ENCODE data around the gene CCDC47.
A peak's percentile ranks its signal among the peaks of the same experiment; 100 is the strongest.

CCDC47 gene

DNA sequence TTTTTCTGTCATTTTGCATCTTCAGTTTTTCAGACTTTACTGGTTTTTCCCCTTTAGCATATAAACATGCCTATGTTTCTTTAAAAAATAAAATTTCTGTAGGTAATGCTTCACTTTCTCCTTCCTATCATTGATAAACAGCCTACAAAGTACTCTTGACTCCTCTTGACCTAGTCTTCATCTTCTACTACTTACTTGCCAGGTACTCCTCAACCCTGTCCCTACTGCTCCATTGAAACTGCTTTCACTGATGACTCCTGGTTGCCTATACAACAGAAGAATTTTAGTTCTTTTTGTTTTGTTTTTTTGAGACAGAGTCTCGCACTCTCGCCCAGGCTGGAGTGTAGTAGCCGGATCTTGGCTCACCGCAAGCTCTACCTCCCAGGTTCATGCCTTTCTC is 7.5 kb upstream of the CCDC47 start:
- peaks cover 16% of the 10 kb centered on the region for H3K4me1 ChIP-seq (ENCODE audit: insufficient read depth, low read length)
- no peaks in the 10 kb centered on the region for H3K27me3 ChIP-seq (ENCODE audit: control insufficient read depth in 1 of 2, insufficient read depth in 2 of 2, low read length in 2 of 2)
- H3K9me3 ChIP-seq (ENCODE audit: low read length) = no peaks in the 10 kb centered on the region
- peaks cover 5% of the 10 kb centered on the region for H3K36me3 ChIP-seq (ENCODE audit: insufficient read depth, low read length)
- H3K4me3 ChIP-seq (ENCODE audit: low read depth in 1 of 2, low read length in 2 of 2) = no peak overlapping the region
- no peak overlapping the region for H3K27ac ChIP-seq (ENCODE audit: low read depth, low read length)
- H3K9ac ChIP-seq (ENCODE audit: low read length) = no peak overlapping the region

- Histone ChIP-seq H3K4me3 (ENCODE audit: low read depth in 1 of 2, low read length in 2 of 2) (no peak overlapping the region), H3K36me3 (ENCODE audit: insufficient read depth, low read length) (peaks cover 5% of the 10 kb centered on the region), H3K9me3 (ENCODE audit: low read length) (no peaks in the 10 kb centered on the region), H3K27me3 (ENCODE audit: control insufficient read depth in 1 of 2, insufficient read depth in 2 of 2, low read length in 2 of 2) (no peaks in the 10 kb centered on the region), H3K27ac (ENCODE audit: low read depth, low read length) (no peak overlapping the region), H3K9ac (ENCODE audit: low read length) (no peak overlapping the region), H3K4me1 (ENCODE audit: insufficient read depth, low read length) (peaks cover 20% of the 10 kb centered on the region)
Observed at GRCh38 chr17:63780507-63780906, 7.1 kb upstream of the CCDC47 start.

DNA sequence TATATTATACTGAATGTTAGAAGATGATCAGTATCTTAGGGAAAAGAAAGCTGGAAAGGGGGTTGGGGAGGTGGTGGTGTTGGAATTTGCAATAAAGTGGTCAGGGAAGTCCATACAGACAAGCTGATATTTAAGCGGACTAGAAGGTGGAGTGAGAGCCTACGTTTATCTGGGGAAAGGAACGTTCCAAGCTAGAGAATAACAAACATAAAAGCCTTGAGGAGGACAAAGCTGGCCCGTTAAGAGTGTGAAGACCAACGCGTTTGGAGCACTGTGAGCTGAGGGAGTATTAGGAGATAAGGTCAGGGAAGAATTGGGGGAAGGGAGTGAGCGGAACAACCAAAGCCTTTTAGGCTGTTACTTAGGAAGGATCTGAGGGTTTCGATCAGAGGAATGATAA is 2.0 kb upstream of the CCDC47 start:
- Histone ChIP-seq H3K4me3 (ENCODE audit: low read depth in 1 of 2, low read length in 2 of 2) (peak overlapping the region; percentile 69 to 81), H3K36me3 (ENCODE audit: insufficient read depth, low read length) (peaks cover 5% of the 10 kb centered on the region), H3K4me1 (ENCODE audit: insufficient read depth, low read length) (peaks cover 37% of the 10 kb centered on the region), H3K27ac (ENCODE audit: low read depth, low read length) (peak overlapping the region; percentile 93), H3K9me3 (ENCODE audit: low read length) (no peaks in the 10 kb centered on the region), H3K27me3 (ENCODE audit: control insufficient read depth in 1 of 2, insufficient read depth in 2 of 2, low read length in 2 of 2) (no peaks in the 10 kb centered on the region), H3K9ac (ENCODE audit: low read length) (peak overlapping the region; percentile 74)

- Histone ChIP-seq H3K4me1 (ENCODE audit: insufficient read depth, low read length) (peaks cover 35% of the 10 kb centered on the region), H3K4me3 (ENCODE audit: low read depth in 1 of 2, low read length in 2 of 2) (peak overlapping the region; percentile 69 to 81), H3K9ac (ENCODE audit: low read length) (peak overlapping the region; percentile 74), H3K27ac (ENCODE audit: low read depth, low read length) (peak overlapping the region; percentile 93), H3K9me3 (ENCODE audit: low read length) (no peaks in the 10 kb centered on the region), H3K27me3 (ENCODE audit: control insufficient read depth in 1 of 2, insufficient read depth in 2 of 2, low read length in 2 of 2) (no peaks in the 10 kb centered on the region), H3K36me3 (ENCODE audit: insufficient read depth, low read length) (peaks cover 5% of the 10 kb centered on the region)
Observed at GRCh38 chr17:63774969-63775265, 1.5 kb upstream of the CCDC47 start.

GRCh38 chr17:63774141-63774968 is 958 bp upstream of the CCDC47 start, which contains the start of gene DDX42:
TSS of gene DDX42 (plus strand) at chr17:63774170. CDS start at chr17:63787050, 12,880 bp downstream.
- Histone ChIP-seq H3K9me3 (ENCODE audit: low read length) (no peaks in the 10 kb centered on the region), H3K4me1 (ENCODE audit: insufficient read depth, low read length) (peaks cover 35% of the 10 kb centered on the region), H3K9ac (ENCODE audit: low read length) (peak within 1 kb of the TSS; percentile 98), H3K4me3 (ENCODE audit: low read depth in 1 of 2, low read length in 2 of 2) (peak within 1 kb of the TSS; percentile 81 to 82), H3K36me3 (ENCODE audit: insufficient read depth, low read length) (peaks cover 5% of the 10 kb centered on the region), H3K27ac (ENCODE audit: low read depth, low read length) (peak within 1 kb of the TSS; percentile 93), H3K27me3 (ENCODE audit: control insufficient read depth in 1 of 2, insufficient read depth in 2 of 2, low read length in 2 of 2) (no peaks in the 10 kb centered on the region)

DNA sequence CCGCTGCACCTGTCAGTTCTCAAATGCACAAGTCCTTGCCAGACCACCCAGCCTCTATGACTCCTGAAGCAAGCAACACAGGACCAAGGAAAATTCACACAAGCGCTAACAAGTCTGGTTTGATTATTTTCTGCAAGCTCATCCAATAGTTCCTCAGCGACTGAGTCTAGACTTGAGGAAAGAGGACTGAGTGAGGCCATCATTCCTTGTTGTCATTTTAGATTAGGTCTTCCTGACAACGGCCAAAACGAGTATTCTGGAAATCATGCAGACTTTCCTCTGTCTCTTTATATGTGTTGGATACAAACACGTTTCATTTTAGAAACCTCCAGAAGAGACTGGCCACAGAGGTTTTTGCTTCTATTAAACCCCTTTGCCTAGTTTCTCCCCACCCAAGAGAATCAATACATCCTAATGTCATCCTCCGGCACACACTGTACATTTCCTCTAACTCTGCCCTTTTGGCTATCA is 561 bp downstream of the CCDC47 start:
- Histone ChIP-seq H3K27ac (ENCODE audit: low read depth, low read length) (peak overlapping the region; percentile 93), H3K9ac (ENCODE audit: low read length) (peak overlapping the region; percentile 98), H3K27me3 (ENCODE audit: control insufficient read depth in 1 of 2, insufficient read depth in 2 of 2, low read length in 2 of 2) (no peaks in the 10 kb centered on the region), H3K9me3 (ENCODE audit: low read length) (no peaks in the 10 kb centered on the region), H3K36me3 (ENCODE audit: insufficient read depth, low read length) (peaks cover 12% of the 10 kb centered on the region), H3K4me3 (ENCODE audit: low read depth in 1 of 2, low read length in 2 of 2) (peak overlapping the region; percentile 81 to 82), H3K4me1 (ENCODE audit: insufficient read depth, low read length) (peaks cover 35% of the 10 kb centered on the region)

DNA sequence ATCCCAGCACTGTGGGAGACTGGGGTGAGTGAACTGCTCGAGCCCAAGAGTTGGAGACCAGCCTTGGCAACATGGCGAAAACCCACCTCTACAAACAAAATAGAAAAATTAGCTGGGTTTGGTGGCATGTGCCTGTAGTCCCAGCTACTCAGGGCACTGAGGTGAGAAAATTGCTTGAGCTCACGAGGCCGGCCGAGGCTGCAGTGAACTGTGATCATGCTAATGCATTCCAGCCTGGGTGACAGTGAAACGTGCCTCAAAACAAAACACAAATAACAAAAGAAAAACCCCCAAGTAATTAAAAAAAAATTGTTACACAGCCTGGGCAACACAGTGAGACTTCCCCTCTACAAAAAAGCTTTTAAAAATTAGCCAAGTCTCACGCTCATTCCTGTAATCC is 5.0 kb downstream of the CCDC47 start:
- Histone ChIP-seq H3K27me3 (ENCODE audit: control insufficient read depth in 1 of 2, insufficient read depth in 2 of 2, low read length in 2 of 2) (no peaks in the 10 kb centered on the region), H3K9me3 (ENCODE audit: low read length) (no peaks in the 10 kb centered on the region), H3K36me3 (ENCODE audit: insufficient read depth, low read length) (peaks cover 21% of the 10 kb centered on the region), H3K27ac (ENCODE audit: low read depth, low read length) (no peak overlapping the region), H3K4me3 (ENCODE audit: low read depth in 1 of 2, low read length in 2 of 2) (no peak overlapping the region), H3K4me1 (ENCODE audit: insufficient read depth, low read length) (peaks cover 14% of the 10 kb centered on the region), H3K9ac (ENCODE audit: low read length) (no peak overlapping the region)

DNA sequence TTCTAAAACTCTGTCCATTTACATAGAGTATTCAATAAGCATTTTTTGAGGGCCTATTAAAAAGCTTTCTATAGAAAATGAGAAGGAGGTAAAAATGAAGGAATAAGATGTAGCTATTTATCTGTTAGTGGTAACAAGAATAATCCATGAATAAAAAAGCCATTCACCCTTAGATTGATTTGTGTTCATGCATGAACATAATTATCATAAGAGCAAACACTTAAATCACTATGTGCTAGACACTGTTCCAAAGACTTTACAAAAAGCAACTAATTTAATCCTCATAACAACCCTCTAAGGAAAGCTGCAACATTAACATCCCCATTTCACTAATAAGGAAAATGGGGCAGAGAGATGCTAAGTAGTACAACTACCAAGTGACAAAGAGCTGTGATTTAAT is 6.6 kb downstream of the CCDC47 start:
- Histone ChIP-seq H3K9me3 (ENCODE audit: low read length) (no peaks in the 10 kb centered on the region), H3K36me3 (ENCODE audit: insufficient read depth, low read length) (peaks cover 33% of the 10 kb centered on the region), H3K4me3 (ENCODE audit: low read depth in 1 of 2, low read length in 2 of 2) (no peak overlapping the region), H3K27me3 (ENCODE audit: control insufficient read depth in 1 of 2, insufficient read depth in 2 of 2, low read length in 2 of 2) (no peaks in the 10 kb centered on the region), H3K9ac (ENCODE audit: low read length) (no peak overlapping the region), H3K4me1 (ENCODE audit: insufficient read depth, low read length) (peaks cover 3% of the 10 kb centered on the region), H3K27ac (ENCODE audit: low read depth, low read length) (no peak overlapping the region)

- Histone ChIP-seq H3K9me3 (ENCODE audit: low read length) (no peaks in the 10 kb centered on the region), H3K9ac (ENCODE audit: low read length) (no peak overlapping the region), H3K4me1 (ENCODE audit: insufficient read depth, low read length) (no peaks in the 10 kb centered on the region), H3K27me3 (ENCODE audit: control insufficient read depth in 1 of 2, insufficient read depth in 2 of 2, low read length in 2 of 2) (no peaks in the 10 kb centered on the region), H3K27ac (ENCODE audit: low read depth, low read length) (no peak overlapping the region), H3K36me3 (ENCODE audit: insufficient read depth, low read length) (peaks cover 44% of the 10 kb centered on the region), H3K4me3 (ENCODE audit: low read depth in 1 of 2, low read length in 2 of 2) (no peak overlapping the region)
Observed at GRCh38 chr17:63764716-63765115, 8.7 kb downstream of the CCDC47 start.

GRCh38 chr17:63762161-63763078 is 11.0 kb downstream of the CCDC47 start:
- no peaks in the 10 kb centered on the region for H3K27me3 ChIP-seq (ENCODE audit: control insufficient read depth in 1 of 2, insufficient read depth in 2 of 2, low read length in 2 of 2)
- no peaks in the 10 kb centered on the region for H3K4me1 ChIP-seq (ENCODE audit: insufficient read depth, low read length)
- no peaks in the 10 kb centered on the region for H3K9me3 ChIP-seq (ENCODE audit: low read length)
- H3K36me3 ChIP-seq (ENCODE audit: insufficient read depth, low read length) = peaks cover 42% of the 10 kb centered on the region
- H3K4me3 ChIP-seq (ENCODE audit: low read depth in 1 of 2, low read length in 2 of 2) = no peak overlapping the region
- H3K9ac ChIP-seq (ENCODE audit: low read length) = no peak overlapping the region
- no peak overlapping the region for H3K27ac ChIP-seq (ENCODE audit: low read depth, low read length)

DNA sequence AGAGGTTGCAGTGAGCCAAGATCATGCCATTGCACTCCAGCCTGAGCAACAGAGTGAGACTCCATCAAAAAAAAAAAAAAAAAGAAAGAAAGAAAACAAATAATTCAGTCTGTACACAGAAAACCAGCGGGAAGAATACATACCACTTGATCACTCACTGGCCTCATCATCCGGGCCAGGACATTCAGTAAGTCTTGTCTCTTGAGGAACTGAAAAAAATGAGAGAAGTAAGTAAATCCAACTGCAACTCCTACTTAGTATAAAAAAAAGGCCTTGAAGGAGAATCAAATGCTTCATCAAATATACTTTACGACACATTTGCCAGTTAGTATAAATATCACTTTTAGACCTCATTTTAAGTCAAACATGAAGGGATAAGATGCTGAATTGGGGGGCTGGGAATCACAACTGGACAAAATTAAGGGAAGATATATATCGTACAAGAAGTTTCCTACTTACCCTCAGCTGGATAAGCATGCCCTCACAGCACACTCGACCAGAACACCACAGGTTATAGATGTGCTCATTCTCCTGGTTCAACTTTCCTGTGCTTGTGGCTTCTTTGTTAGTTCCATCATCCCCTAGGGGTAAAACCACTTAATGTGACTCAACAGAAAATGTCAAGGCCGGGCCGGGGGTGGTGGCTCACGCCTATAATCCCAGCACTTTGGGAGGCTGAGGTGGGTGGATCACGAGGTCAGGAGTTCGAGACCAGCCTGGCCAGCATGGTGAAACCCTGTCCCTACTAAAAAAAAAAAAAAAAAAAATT is 12.4 kb downstream of the CCDC47 start:
- no peaks in the 10 kb centered on the region for H3K4me1 ChIP-seq (ENCODE audit: insufficient read depth, low read length)
- H3K27me3 ChIP-seq (ENCODE audit: control insufficient read depth in 1 of 2, insufficient read depth in 2 of 2, low read length in 2 of 2) = no peaks in the 10 kb centered on the region
- H3K36me3 ChIP-seq (ENCODE audit: insufficient read depth, low read length) = peaks cover 55% of the 10 kb centered on the region
- no peak overlapping the region for H3K27ac ChIP-seq (ENCODE audit: low read depth, low read length)
- no peaks in the 10 kb centered on the region for H3K9me3 ChIP-seq (ENCODE audit: low read length)
- H3K4me3 ChIP-seq (ENCODE audit: low read depth in 1 of 2, low read length in 2 of 2) = no peak overlapping the region
- H3K9ac ChIP-seq (ENCODE audit: low read length) = no peak overlapping the region
